Breast epithelium (tissue), 3 donors: ENCODE measurements around the gene CAMTA1.

Source experiments
- CTCF ChIP-seq, 3 donors: fragments of 450-650 bp; IDR thresholded peaks; one replicate each; pipeline ENCODE4 v1.5.1; 2016 to 2017; ENCODE audit warnings: antibody characterized with exemption in 3 of 3, mild to moderate bottlenecking in 3 of 3, moderate library complexity in 3 of 3
- POLR2AphosphoS5 ChIP-seq, 3 donors: sonication (generic); formaldehyde crosslinking; IDR thresholded peaks; one replicate each; pipeline ENCODE4 v1.6.1; 2017; ENCODE audit warnings: antibody characterized with exemption in 3 of 3

- TF ChIP-seq POLR2AphosphoS5 (IDR thresholded peaks at IDR 0.05) (no peak), CTCF (IDR thresholded peaks at IDR 0.05) (no peak)
Observed at GRCh38 chr1:7232441-7233236, 447.4 kb downstream of the CAMTA1 start.
